ENCODE data around the gene KCNK3.

- TF ChIP-seq POLR2A (IDR thresholded peaks at IDR 0.05; ENCODE audit: low read depth, low read length), result no peak
- no peak for TF ChIP-seq CTCF (IDR thresholded peaks at IDR 0.05; ENCODE audit: extremely low read depth in 1 of 2, insufficient read depth in 1 of 2, low read depth in 1 of 2, low read length in 2 of 2)
- no peak for TF ChIP-seq MAX (IDR thresholded peaks at IDR 0.05; ENCODE audit: insufficient read depth, insufficient read length)
- no peak for TF ChIP-seq EZH2 (IDR thresholded peaks at IDR 0.05; ENCODE audit: borderline replicate concordance, low read depth, low read length, severe bottlenecking)
- TF ChIP-seq JUN (IDR thresholded peaks at IDR 0.05; ENCODE audit: borderline replicate concordance, insufficient read depth, insufficient read length, low read depth), result no peak
Observed at GRCh38 chr2:26726228-26726627, 33.7 kb downstream of the KCNK3 start.

All from endothelial cell of umbilical vein (primary cell).